GM21381 (cell line): ENCODE results near the gene SERPINB1.
"Not testable (repeated sequence)": the region's sequence is repeated elsewhere in the genome, so short reads cannot be mapped to it uniquely, and the experiment has no call there.

ENCODE experiments used
- ATAC-seq: cut with Tn5 transposase; IDR thresholded peaks from one replicate; pipeline ENCODE4 v1.9.1; 2021; ENCODE audit warnings: mild to moderate bottlenecking, moderate library complexity; ENCODE audit not compliant: unreplicated experiment

SERPINB1 gene

GRCh38 chr6:2866171-2866846 is 24.6 kb upstream of the SERPINB1 start:
- ATAC-seq, result peak; percentile 46

GRCh38 chr6:2865694-2866151 is 24.1 kb upstream of the SERPINB1 start:
- ATAC-seq, result no peak

GRCh38 chr6:2865270-2865669 is 23.6 kb upstream of the SERPINB1 start:
- no peak for ATAC-seq

GRCh38 chr6:2863901-2864300 is 22.2 kb upstream of the SERPINB1 start:
- no peak for ATAC-seq

- ATAC-seq, result peak; percentile 40
These were observed 21.1 kb upstream of the SERPINB1 start for GRCh38 chr6:2862712-2863181.

- ATAC-seq, result no peak
These were observed 20.1 kb upstream of the SERPINB1 start for GRCh38 chr6:2861822-2862164.

GRCh38 chr6:2861060-2861821 is 19.6 kb upstream of the SERPINB1 start:
- no peak for ATAC-seq

DNA sequence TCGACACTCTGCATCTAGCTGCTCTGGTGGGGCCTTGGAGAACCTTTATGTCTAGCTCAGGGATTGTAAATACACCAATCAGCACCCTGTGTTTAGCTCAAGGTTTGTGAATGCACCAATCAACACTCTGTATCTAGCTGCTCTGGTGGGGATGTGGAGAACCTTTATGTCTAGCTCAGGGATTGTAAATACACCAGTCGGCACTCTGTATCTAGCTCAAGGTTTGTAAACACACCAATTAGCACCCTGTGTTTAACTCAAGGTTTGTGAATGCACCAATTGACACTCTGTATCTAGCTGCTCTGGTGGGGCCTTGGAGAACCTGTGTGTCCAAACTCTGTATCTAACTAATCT is 19.0 kb upstream of the SERPINB1 start:
- ATAC-seq, result not testable (repeated sequence)

- not testable (repeated sequence) for ATAC-seq
These were observed 18.4 kb upstream of the SERPINB1 start for GRCh38 chr6:2859798-2860705.

GRCh38 chr6:2859185-2859700 is 17.6 kb upstream of the SERPINB1 start:
- no peak for ATAC-seq

DNA sequence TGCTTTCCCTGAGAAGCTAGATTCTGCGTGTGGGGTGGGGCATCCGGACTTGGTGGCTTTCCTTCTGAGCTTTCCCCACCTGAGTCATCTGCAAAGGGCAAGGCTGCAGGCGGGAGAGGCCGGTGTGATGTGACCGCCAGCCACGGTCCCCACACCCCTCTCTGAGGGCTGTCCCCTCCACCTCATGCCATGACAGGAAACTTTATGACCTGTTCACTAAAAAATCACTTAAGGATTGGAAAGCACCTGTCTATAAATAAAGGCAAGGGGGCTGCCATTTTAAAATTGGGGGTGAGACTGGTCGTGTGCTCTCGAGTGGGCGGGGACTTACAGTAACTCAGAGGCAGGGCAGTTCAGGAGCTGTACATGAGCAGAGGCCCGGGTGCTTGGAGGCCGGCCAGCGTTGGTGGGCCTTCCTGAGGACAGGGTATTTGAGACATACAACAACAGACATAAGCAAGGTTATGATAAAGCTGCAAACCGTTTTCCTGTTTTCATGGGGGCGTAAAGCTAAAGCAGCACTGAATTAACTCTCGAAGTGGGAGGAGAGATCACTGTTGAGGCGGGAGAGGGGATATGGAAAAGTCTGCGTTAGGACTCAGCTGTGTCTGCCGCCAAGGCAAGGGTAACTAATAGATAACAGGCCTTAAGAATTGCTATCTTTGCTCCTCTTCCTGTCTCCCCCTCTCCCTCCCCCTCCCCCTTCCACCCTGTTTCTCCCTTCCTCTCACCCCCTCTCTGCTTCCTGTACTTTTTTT is 16.1 kb upstream of the SERPINB1 start:
- ATAC-seq, result peak; percentile 52

- no peak for ATAC-seq
These were observed 15.5 kb upstream of the SERPINB1 start for GRCh38 chr6:2857185-2857579.

DNA sequence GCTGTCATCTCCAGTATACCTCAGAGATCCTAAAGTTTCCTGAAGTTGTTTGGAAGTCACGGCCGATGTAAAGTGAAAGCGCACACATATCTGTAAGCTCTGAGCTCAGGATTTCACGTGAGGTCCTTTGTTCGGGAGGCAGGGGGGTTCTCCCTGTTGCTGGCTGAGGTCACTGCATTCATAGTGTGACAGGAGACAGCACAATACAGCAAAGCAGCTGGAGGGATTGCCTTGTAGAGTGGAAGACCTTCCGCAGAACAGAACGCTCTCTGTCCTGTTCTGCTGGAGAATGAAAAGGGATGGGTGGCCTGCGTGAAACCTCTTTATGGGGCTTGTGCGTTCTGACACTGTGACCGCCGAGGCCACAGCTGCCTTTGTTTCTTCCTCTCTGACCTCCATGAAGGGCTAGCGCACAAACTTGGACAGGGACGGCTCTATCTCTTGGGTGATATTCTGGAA is 13.4 kb upstream of the SERPINB1 start:
- no peak for ATAC-seq

DNA sequence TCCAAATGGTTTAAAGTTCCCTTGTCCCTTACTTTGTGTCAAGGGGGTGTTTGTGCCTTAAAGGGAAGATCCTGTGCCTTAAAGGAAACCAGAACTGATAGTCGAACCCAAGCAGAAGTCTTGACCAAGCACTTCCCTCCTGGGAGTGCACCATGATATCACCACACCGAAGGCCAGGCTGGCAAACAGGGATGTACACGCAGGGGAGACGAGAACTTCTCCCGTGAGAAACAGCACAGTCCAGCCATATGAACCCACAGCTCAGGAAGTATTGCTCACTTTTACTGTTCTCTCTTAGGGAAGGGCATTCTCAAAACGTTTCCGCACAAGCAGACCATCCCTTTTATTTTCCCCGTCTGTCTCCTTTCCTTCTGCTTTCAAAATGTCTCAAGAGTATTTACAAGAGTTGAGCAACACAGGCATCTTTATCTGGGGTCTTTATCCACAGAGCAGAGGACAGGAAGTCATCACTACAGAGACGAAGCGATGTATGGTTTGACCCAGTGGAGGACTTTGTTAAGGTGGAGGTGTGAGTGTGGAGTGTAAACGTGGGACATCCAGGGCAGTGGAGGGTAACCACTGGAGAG is 12.8 kb upstream of the SERPINB1 start:
- ATAC-seq, result no peak

DNA sequence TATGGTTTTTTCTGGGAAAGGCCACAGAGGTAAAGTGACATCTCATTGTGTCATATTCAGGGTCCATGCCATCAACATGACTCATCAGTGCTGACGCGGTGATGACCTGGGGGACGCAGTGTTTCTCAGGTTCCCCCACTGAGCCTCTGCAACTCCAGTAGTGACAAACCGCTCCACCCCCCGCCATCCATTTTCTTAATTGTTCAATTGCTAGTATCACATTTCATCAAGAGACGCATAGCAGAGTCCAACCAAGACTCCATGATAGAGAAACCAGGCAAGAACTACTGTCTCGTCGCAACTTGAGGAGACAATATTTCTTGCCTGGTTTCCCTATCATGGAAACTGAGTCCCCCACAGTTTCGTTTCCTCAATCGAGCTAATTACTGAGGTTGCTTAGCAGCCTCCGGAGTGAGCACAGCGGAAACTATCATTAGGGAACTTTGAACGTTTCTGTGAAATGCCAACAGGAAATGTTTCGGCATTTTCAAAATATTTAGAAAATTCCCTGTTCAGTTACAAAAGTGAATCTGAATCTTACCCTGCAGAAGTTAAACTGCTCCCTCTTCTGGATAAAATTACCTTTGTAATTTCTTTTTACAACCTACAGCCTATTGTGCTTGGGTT is 12.2 kb upstream of the SERPINB1 start:
- ATAC-seq, result peak; percentile 27

- not testable (repeated sequence) for ATAC-seq
These were observed 11.7 kb upstream of the SERPINB1 start for GRCh38 chr6:2853378-2853768.

- ATAC-seq, result no peak
These were observed 11.3 kb upstream of the SERPINB1 start for GRCh38 chr6:2852921-2853322.

DNA sequence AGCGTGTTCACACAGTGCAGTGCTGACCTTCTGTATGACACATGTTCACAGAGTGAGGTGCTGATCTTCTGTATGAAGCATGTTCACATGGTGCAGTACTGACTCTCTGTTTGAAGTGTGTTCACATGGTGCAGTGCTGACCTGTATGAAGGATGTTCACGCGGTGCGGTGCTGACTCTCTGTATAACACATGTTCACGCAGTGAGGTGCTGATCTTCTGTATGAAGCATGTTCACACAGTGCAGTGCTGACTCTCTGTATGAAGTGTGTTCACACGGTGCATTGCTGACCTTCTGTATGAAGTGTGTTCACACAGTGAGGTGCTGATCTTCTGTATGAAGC is 10.8 kb upstream of the SERPINB1 start:
- ATAC-seq, result no peak

DNA sequence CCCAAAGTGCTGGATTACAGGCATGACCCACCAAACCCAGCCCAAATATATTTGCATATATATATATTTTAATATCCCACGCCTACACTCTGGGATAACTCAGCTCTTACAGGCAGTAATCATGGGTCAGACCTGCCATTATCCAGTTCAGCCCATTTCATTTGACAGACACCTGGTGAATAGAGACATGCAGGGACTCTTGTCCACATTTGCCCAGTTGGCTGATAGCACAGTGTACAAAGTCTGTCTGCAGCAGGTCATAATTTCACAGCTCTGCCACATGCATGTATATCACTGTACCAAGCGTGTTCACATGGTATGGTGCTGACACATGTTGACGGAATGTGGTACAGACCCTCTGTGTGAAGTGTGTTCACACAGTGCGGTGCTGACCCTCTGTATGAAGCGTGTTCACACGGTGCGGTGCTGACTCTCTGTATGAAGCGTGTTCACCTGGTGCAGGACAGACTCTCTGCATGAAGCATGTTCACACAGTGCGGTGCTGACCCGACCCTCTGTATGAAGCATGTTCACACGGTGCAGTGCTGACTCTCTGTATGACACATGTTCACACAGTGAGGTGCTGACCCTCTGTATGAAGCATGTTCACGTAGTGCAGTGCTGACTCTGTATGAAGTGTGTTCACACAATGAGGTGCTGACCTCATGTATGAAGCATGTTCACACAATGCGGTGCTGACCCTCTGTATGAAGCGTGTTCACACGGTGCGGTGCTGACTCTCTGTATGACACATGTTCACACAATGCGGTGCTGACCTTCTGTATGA is 10.3 kb upstream of the SERPINB1 start:
- ATAC-seq, result no peak
